ES-I3 (cell line): Measurements from ENCODE around the gene KIAA0319L.

Experiments used
- H3K36me3 ChIP-seq: 2 replicates; pipeline ENCODE4 v1.6.1; 2013; ENCODE audit warnings: mild to moderate bottlenecking, low read length, control low read depth, moderate library complexity; ENCODE audit not compliant: insufficient read depth
- H3K4me1 ChIP-seq: 2 replicates; pipeline ENCODE4 v1.6.1; 2013; ENCODE audit warnings: mild to moderate bottlenecking, control low read depth, low read length; ENCODE audit not compliant: insufficient read depth
- H3K9ac ChIP-seq: 2 replicates; pipeline ENCODE4 v1.6.1; 2013; ENCODE audit warnings: low read depth, mild to moderate bottlenecking, low read length, moderate library complexity
- H3K9me3 ChIP-seq: 2 replicates; pipeline ENCODE4 v1.6.1; 2013; ENCODE audit warnings: mild to moderate bottlenecking, low read length, moderate library complexity; ENCODE audit not compliant: control insufficient read depth, insufficient read depth

Gene KIAA0319L

GRCh38 chr1:35453031-35453430 is 104.2 kb downstream of the KIAA0319L start:
- H3K36me3 ChIP-seq: peaks cover 17% of the 10 kb centered on the region
- H3K9me3 ChIP-seq: no peaks in the 10 kb centered on the region
- H3K9ac ChIP-seq: no peak overlapping the region
- H3K4me1 ChIP-seq: no peaks in the 10 kb centered on the region

- no peaks in the 10 kb centered on the region for H3K9me3 ChIP-seq
- H3K36me3 ChIP-seq: peaks cover 17% of the 10 kb centered on the region
- H3K4me1 ChIP-seq: no peaks in the 10 kb centered on the region
- H3K9ac ChIP-seq: no peak overlapping the region
Measured at GRCh38 chr1:35452106-35452774, 105.0 kb downstream of the KIAA0319L start.

- peaks cover 17% of the 10 kb centered on the region for H3K36me3 ChIP-seq
- no peaks in the 10 kb centered on the region for H3K4me1 ChIP-seq
- H3K9ac ChIP-seq: no peak overlapping the region
- H3K9me3 ChIP-seq: no peaks in the 10 kb centered on the region
Measured at GRCh38 chr1:35451125-35451528, 106.1 kb downstream of the KIAA0319L start.

GRCh38 chr1:35449334-35450008 is 107.7 kb downstream of the KIAA0319L start:
- H3K9me3 ChIP-seq: no peaks in the 10 kb centered on the region
- H3K36me3 ChIP-seq: peaks cover 17% of the 10 kb centered on the region
- H3K9ac ChIP-seq: no peak overlapping the region
- no peaks in the 10 kb centered on the region for H3K4me1 ChIP-seq

GRCh38 chr1:35448344-35448801 is 108.8 kb downstream of the KIAA0319L start:
- H3K4me1 ChIP-seq: no peaks in the 10 kb centered on the region
- no peak overlapping the region for H3K9ac ChIP-seq
- H3K36me3 ChIP-seq: peaks cover 17% of the 10 kb centered on the region

GRCh38 chr1:35447278-35447677 is 109.9 kb downstream of the KIAA0319L start:
- no peaks in the 10 kb centered on the region for H3K4me1 ChIP-seq
- no peak overlapping the region for H3K9ac ChIP-seq
- H3K9me3 ChIP-seq: no peaks in the 10 kb centered on the region
- peaks cover 17% of the 10 kb centered on the region for H3K36me3 ChIP-seq

More at GRCh38 chr1:35448344-35448801, 108.8 kb downstream of the KIAA0319L start:
- no peaks in the 10 kb centered on the region for H3K9me3 ChIP-seq

- H3K36me3 ChIP-seq: peaks cover 16% of the 10 kb centered on the region
- no peaks in the 10 kb centered on the region for H3K4me1 ChIP-seq
- no peaks in the 10 kb centered on the region for H3K9me3 ChIP-seq
- H3K9ac ChIP-seq: no peak overlapping the region
Measured at GRCh38 chr1:35444519-35444774, 112.8 kb downstream of the KIAA0319L start.

GRCh38 chr1:35443768-35444518 is 113.3 kb downstream of the KIAA0319L start:
- no peak overlapping the region for H3K9ac ChIP-seq
- peaks cover 16% of the 10 kb centered on the region for H3K36me3 ChIP-seq
- H3K4me1 ChIP-seq: no peaks in the 10 kb centered on the region
- H3K9me3 ChIP-seq: no peaks in the 10 kb centered on the region

GRCh38 chr1:35442734-35443133 is 114.5 kb downstream of the KIAA0319L start:
- H3K9ac ChIP-seq: no peak overlapping the region
- H3K36me3 ChIP-seq: peaks cover 14% of the 10 kb centered on the region
- no peaks in the 10 kb centered on the region for H3K4me1 ChIP-seq
- H3K9me3 ChIP-seq: no peaks in the 10 kb centered on the region

GRCh38 chr1:35441926-35442579 is 115.2 kb downstream of the KIAA0319L start:
- no peak overlapping the region for H3K9ac ChIP-seq
- H3K36me3 ChIP-seq: peaks cover 14% of the 10 kb centered on the region; the same call in 1 of the 2 replicates
- H3K9me3 ChIP-seq: no peaks in the 10 kb centered on the region
- no peaks in the 10 kb centered on the region for H3K4me1 ChIP-seq

GRCh38 chr1:35439626-35440025 is 117.6 kb downstream of the KIAA0319L start:
- Histone ChIP-seq H3K9me3 (no peaks in the 10 kb centered on the region), H3K9ac (no peak overlapping the region), H3K4me1 (no peaks in the 10 kb centered on the region), H3K36me3 (peaks cover 19% of the 10 kb centered on the region)

- Histone ChIP-seq H3K9ac (no peak overlapping the region), H3K4me1 (no peaks in the 10 kb centered on the region), H3K9me3 (no peaks in the 10 kb centered on the region), H3K36me3 (peaks cover 22% of the 10 kb centered on the region)
Measured at GRCh38 chr1:35437200-35437599, 120.0 kb downstream of the KIAA0319L start.

GRCh38 chr1:35436078-35436477 is 121.1 kb downstream of the KIAA0319L start:
- Histone ChIP-seq H3K9ac (no peak overlapping the region), H3K36me3 (peaks cover 20% of the 10 kb centered on the region), H3K4me1 (no peaks in the 10 kb centered on the region), H3K9me3 (no peaks in the 10 kb centered on the region)

GRCh38 chr1:35434703-35435102 is 122.5 kb downstream of the KIAA0319L start:
- H3K4me1 ChIP-seq: no peaks in the 10 kb centered on the region
- peaks cover 12% of the 10 kb centered on the region for H3K36me3 ChIP-seq
- no peak overlapping the region for H3K9ac ChIP-seq
- H3K9me3 ChIP-seq: no peaks in the 10 kb centered on the region
